Endothelial cell of umbilical vein (primary cell): ENCODE measurements around the gene ISOC1. TPM values are rescaled to one million over a fixed set of nuclear protein-coding genes. Genes with fewer than 3 reads are reported as not detected.

ENCODE experiments used
- BruUV-seq: library from RNA; stranded (reverse); fragments of 400-500 nt; replicated peaks from 2 replicates; lab custom pipeline; 2021; lab: Mats Ljungman, UMichigan
- CTCF ChIA-PET: fragments of 300-600, 350-600 bp; sonication (Branson Sonifier 250); formaldehyde crosslinking; loops from one replicate; lab custom pipeline; 2021; ENCODE audit warnings: antibody characterized with exemption, inconsistent platforms; lab: Charles Lee
- POLR2A ChIA-PET: fragments of 300-600, 350-600 bp; sonication (Branson Sonifier 250); formaldehyde crosslinking; loops from one replicate; lab custom pipeline; 2021; ENCODE audit warnings: antibody characterized with exemption, inconsistent platforms; lab: Charles Lee
- DNase-seq: peaks from one replicate; pipeline ENCODE4 v3.0.0-alpha.2; 2011; ENCODE audit warnings: low read depth, low spot score
- FAIRE-seq: peaks from 2 replicates; lab custom pipeline; 2011; peaks lifted over from hg19 to GRCh38; lab: Jason Lieb, UNC
- H2AFZ ChIP-seq: 2 replicates; pipeline ENCODE4 v1.6.0; 2012; ENCODE audit warnings: low read depth, low read length, control low read depth, inconsistent platforms
- H3K27ac ChIP-seq: 2 replicates; pipeline ENCODE4 v1.5.1; 2011; ENCODE audit warnings: low read depth, mild to moderate bottlenecking, control low read depth, low read length, moderate library complexity; ENCODE audit not compliant: insufficient read depth
- H3K27me3 ChIP-seq, 2 experiments: 2 replicates each; pipeline versions ENCODE4 v1.6.0 to v1.6.1; 2011; ENCODE audit warnings: low read length in 2 of 2, mixed read lengths in 1 of 2; ENCODE audit not compliant: control insufficient read depth in 2 of 2, insufficient read depth in 2 of 2
- H3K36me3 ChIP-seq, 2 experiments: 2 replicates in 1 of 2; 3 replicates in 1 of 2; pipeline ENCODE4 v1.5.1; 2011; ENCODE audit warnings: low read length in 2 of 2, mild to moderate bottlenecking in 1 of 2, moderate library complexity in 1 of 2; ENCODE audit not compliant: control insufficient read depth in 2 of 2, insufficient read depth in 2 of 2; ENCODE audit errors: extremely low read depth in 1 of 2
- H3K4me1 ChIP-seq: 3 replicates; pipeline ENCODE4 v1.5.1; 2011; ENCODE audit warnings: mild to moderate bottlenecking, low read length; ENCODE audit not compliant: control insufficient read depth, insufficient read depth; ENCODE audit errors: extremely low read depth
- H3K4me2 ChIP-seq: 2 replicates; pipeline ENCODE4 v1.6.1; 2011; ENCODE audit warnings: low read length, control low read depth, mixed read lengths; ENCODE audit not compliant: insufficient read depth
- H3K4me3 ChIP-seq, 3 experiments: fragments of 200-600 bp in 1 of 3; sonication (generic), shearing (Covaris generic) in 1 of 3; replicated peaks in 1 of 3; 2 replicates each; pipeline ENCODE4 v1.5.1; 2011 to 2016; ENCODE audit warnings: control low read depth in 3 of 3, low read length in 3 of 3, mild to moderate bottlenecking in 2 of 3, inconsistent platforms in 1 of 3, low read depth in 1 of 3, moderate library complexity in 1 of 3; ENCODE audit not compliant: insufficient read depth in 1 of 3
- H3K79me2 ChIP-seq: 2 replicates; pipeline ENCODE4 v1.6.0; 2012; ENCODE audit warnings: low read length, inconsistent platforms; ENCODE audit not compliant: control insufficient read depth, insufficient read depth
- H3K9ac ChIP-seq: replicated peaks from 2 replicates; pipeline ENCODE3; 2011; ENCODE audit warnings: low read length, control low read depth; ENCODE audit not compliant: insufficient read depth; ENCODE audit errors: extremely low read depth
- H3K9me1 ChIP-seq: replicated peaks from 3 replicates; pipeline ENCODE4 v1.6.0; 2011; ENCODE audit warnings: mild to moderate bottlenecking, low read length; ENCODE audit not compliant: control insufficient read depth, insufficient read depth; ENCODE audit errors: extremely low read depth
- H3K9me3 ChIP-seq: replicated peaks from 2 replicates; pipeline ENCODE4 v1.5.1; 2012; ENCODE audit warnings: low read length, inconsistent platforms; ENCODE audit not compliant: control insufficient read depth, insufficient read depth
- H4K20me1 ChIP-seq: replicated peaks from 2 replicates; pipeline ENCODE3; 2011; ENCODE audit warnings: mild to moderate bottlenecking, low read length; ENCODE audit not compliant: control insufficient read depth, insufficient read depth; ENCODE audit errors: extremely low read depth
- EZH2 ChIP-seq: IDR thresholded peaks from 2 replicates; pipeline ENCODE4 v1.6.1; 2012; ENCODE audit warnings: borderline replicate concordance, low read depth, mild to moderate bottlenecking, moderate library complexity, low read length, inconsistent platforms; ENCODE audit not compliant: severe bottlenecking
- FOS ChIP-seq: IDR thresholded peaks from 2 replicates; pipeline ENCODE4 v1.6.1; 2011; ENCODE audit warnings: mild to moderate bottlenecking, low read length, moderate library complexity, borderline replicate concordance; ENCODE audit not compliant: insufficient read depth
- GATA2 ChIP-seq: IDR thresholded peaks from 2 replicates; pipeline ENCODE4 v1.7.0; 2011; ENCODE audit warnings: low read depth, mild to moderate bottlenecking, moderate library complexity, mixed read lengths, low read length; ENCODE audit not compliant: insufficient read length, insufficient read depth
- JUN ChIP-seq: IDR thresholded peaks from 2 replicates; pipeline ENCODE4 v1.6.1; 2011; ENCODE audit warnings: borderline replicate concordance, low read depth; ENCODE audit not compliant: insufficient read length, insufficient read depth
- MYC ChIP-seq: IDR thresholded peaks from one replicate; pipeline ENCODE4 v1.6.1; 2011; ENCODE audit warnings: mild to moderate bottlenecking, low read depth, low read length
- POLR2A ChIP-seq: IDR thresholded peaks from 2 replicates; pipeline ENCODE4 v1.6.1; 2012; ENCODE audit warnings: low read depth, mild to moderate bottlenecking, control low read depth, low read length
- POLR2AphosphoS5 ChIP-seq: IDR thresholded peaks from 2 replicates; pipeline ENCODE4 v1.6.1; 2012; ENCODE audit warnings: low read depth, mild to moderate bottlenecking, control low read depth, low read length, moderate library complexity; ENCODE audit not compliant: insufficient read depth
- dilution Hi-C: fragments of 300-500 bp; cut with MboI; formaldehyde crosslinking; loops from one replicate; pipeline ENCODE4 v1.15.0; 2019; ENCODE audit warnings: low sequenced_read_pairs; ENCODE audit not compliant: extremely low pct_ligation_motif_present
- intact Hi-C: fragments of 100-400 bp; cut with micrococcal nuclease; formaldehyde crosslinking; loops from one replicate; pipeline ENCODE4 v1.10.0; 2022
- polyA plus RNA-seq, 4 experiments: library from polyadenylated mRNA; depleted of rRNA in 3 of 4; stranded (reverse) in 3 of 4; unstranded in 1 of 4; fragments of >200 nt; gene quantifications; 2 replicates each; pipeline versions ENCODE4 v1.2.1 to v1.2.3, GENCODE V29; 2011 to 2012; ENCODE audit warnings: missing spikeins in 1 of 4
- total RNA-seq: library from RNA; stranded (reverse); gene quantifications from 2 replicates; pipeline ENCODE4 v1.2.3, GENCODE V29; 2021
- TF ChIP-seq, protein P1 (sequence below): IDR thresholded peaks from 2 replicates; pipeline ENCODE4 v1.6.1; 2011; ENCODE audit not compliant: insufficient read depth, insufficient read length
- TF ChIP-seq, protein P2 (sequence below), 2 donors: IDR thresholded peaks; 1 replicate in 1 of 2; 2 replicates in 1 of 2; pipeline ENCODE4 v1.5.1; 2011; ENCODE audit warnings: low read length in 2 of 2, mild to moderate bottlenecking in 2 of 2, moderate library complexity in 2 of 2, control low read depth in 1 of 2, inconsistent platforms in 1 of 2, low read depth in 1 of 2; ENCODE audit not compliant: insufficient read depth in 1 of 2; ENCODE audit errors: extremely low read depth in 1 of 2

The ISOC1 gene
- total and polyA plus RNA-seq, 2 donors (not counting 3 experiments of a cell fraction or from before 2014, with no cell fraction given), result 21.4 to 21.6 TPM

DNA sequence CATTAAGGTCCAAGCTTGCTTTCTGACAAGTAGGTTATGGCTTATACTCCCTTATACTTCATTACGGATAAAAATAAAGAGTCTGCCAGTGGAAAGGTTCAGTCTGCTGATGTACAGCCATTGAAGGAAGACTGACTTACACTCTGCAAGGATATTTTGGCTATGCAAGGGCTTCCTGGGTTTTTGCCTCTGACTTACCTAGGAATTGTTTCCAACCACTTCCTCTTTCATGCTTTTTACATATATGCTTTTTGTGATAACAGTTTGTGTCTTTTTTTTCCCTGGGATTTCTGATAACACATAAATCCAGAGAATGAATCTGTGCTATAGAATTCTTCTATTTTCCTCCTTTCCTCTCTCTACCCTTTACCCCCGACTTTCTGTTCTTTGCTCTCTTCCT is 16.8 kb downstream of the ISOC1 start:
- Histone ChIP-seq H3K27me3 (no peaks in the 10 kb centered on the region), H3K79me2 (no peaks in the 10 kb centered on the region), H2AFZ (no peak overlapping the region), H3K9me3 (no peaks in the 10 kb centered on the region), H3K27ac (no peak overlapping the region), H3K4me3 (no peak overlapping the region), H3K4me1 (no peaks in the 10 kb centered on the region), H3K4me2 (no peak overlapping the region), H4K20me1 (no peaks in the 10 kb centered on the region), H3K36me3 (peaks cover 0 to under 1% of the 10 kb centered on the region in 2 experiments), H3K9ac (no peak overlapping the region), H3K9me1 (no peaks in the 10 kb centered on the region)
- CTCF ChIA-PET, result interaction anchor here (1.0 to 2.5 kb wide), 5 partner anchors 8 to 206 kb away, joined by 3 to 7 read pairs (median 4); partner anchors contain the start of gene ISOC1
- TF ChIP-seq GATA2 (no peak), POLR2A (no peak), JUN (no peak), EZH2 (no peak), POLR2AphosphoS5 (no peak)
- TF ChIP-seq, protein P1, sequence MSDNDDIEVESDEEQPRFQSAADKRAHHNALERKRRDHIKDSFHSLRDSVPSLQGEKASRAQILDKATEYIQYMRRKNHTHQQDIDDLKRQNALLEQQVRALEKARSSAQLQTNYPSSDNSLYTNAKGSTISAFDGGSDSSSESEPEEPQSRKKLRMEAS, result no peak
- BruUV-seq, result no TSS peak
- FAIRE-seq, result no peak
- dilution Hi-C loops (no loop called here), intact Hi-C loops (loop anchor here (5.0 kb wide), 1 partner anchor 656 kb away; no protein-coding TSS in a partner anchor)
- no peak for DNase-seq
- POLR2A ChIA-PET, result interaction anchor here (1.0 kb wide), 1 partner anchor 17 kb away, joined by 3 read pairs; the partner anchor contains the start of gene ISOC1

DNA sequence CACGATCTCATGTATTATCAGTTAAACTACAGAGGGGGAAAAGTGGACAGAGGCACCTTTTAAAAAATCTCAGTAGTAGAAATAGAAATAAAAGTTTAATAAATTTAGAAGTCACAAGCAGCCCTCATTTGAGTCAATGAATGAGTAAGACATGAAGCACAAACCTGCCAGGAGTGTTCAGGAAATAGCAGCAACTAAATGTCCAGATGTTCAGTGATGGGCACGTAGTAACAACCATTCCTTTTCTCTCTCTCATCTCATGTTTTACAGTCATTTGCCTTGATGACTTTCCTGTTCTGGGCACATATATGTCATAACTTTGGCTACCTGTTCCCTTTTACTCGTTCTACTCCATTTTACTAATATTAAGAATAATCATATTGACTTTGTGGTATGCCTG is 17.7 kb downstream of the ISOC1 start:
- no TSS peak for BruUV-seq
- DNase-seq (no peak), FAIRE-seq (no peak)
- Histone ChIP-seq H3K9ac (no peak overlapping the region), H3K27me3 (no peaks in the 10 kb centered on the region), H3K4me1 (no peaks in the 10 kb centered on the region), H3K79me2 (no peaks in the 10 kb centered on the region), H3K4me2 (no peak overlapping the region), H3K27ac (no peak overlapping the region), H3K4me3 (no peak overlapping the region), H2AFZ (no peak overlapping the region), H3K36me3 (no peaks in the 10 kb centered on the region), H3K9me3 (no peaks in the 10 kb centered on the region), H4K20me1 (no peaks in the 10 kb centered on the region), H3K9me1 (no peaks in the 10 kb centered on the region)
- dilution Hi-C loops, result no loop called here
- POLR2A ChIA-PET, result no interaction called here
- CTCF ChIA-PET, result no interaction called here
- intact Hi-C loops, result loop anchor here (5.0 kb wide), 1 partner anchor 655 kb away; no protein-coding TSS in a partner anchor
- TF ChIP-seq JUN (no peak), POLR2A (no peak), GATA2 (no peak), POLR2AphosphoS5 (no peak), FOS (no peak), MYC (no peak), EZH2 (no peak)
- TF ChIP-seq, protein P1, result no peak
- TF ChIP-seq, protein P2, sequence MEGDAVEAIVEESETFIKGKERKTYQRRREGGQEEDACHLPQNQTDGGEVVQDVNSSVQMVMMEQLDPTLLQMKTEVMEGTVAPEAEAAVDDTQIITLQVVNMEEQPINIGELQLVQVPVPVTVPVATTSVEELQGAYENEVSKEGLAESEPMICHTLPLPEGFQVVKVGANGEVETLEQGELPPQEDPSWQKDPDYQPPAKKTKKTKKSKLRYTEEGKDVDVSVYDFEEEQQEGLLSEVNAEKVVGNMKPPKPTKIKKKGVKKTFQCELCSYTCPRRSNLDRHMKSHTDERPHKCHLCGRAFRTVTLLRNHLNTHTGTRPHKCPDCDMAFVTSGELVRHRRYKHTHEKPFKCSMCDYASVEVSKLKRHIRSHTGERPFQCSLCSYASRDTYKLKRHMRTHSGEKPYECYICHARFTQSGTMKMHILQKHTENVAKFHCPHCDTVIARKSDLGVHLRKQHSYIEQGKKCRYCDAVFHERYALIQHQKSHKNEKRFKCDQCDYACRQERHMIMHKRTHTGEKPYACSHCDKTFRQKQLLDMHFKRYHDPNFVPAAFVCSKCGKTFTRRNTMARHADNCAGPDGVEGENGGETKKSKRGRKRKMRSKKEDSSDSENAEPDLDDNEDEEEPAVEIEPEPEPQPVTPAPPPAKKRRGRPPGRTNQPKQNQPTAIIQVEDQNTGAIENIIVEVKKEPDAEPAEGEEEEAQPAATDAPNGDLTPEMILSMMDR (IDR thresholded peaks at IDR 0.05; ENCODE audit: extremely low read depth in 1 of 2, insufficient read depth in 1 of 2, low read depth in 1 of 2, low read length in 2 of 2), result no peak
